Stimulated activated CD8-positive, alpha-beta memory T cell treated with anti-CD3 and anti-CD28 coated beads, Interleukin-4, amount 100 ng/mL, for 4 hours (primary cell): ENCODE data around the gene ISL1.

Source experiments
- DNase-seq, 2 donors: peaks; one replicate each; pipeline ENCODE4 v3.0.0-alpha.2; 2020; ENCODE audit warnings: low read depth in 2 of 2, low spot score in 1 of 2

The ISL1 gene

DNA sequence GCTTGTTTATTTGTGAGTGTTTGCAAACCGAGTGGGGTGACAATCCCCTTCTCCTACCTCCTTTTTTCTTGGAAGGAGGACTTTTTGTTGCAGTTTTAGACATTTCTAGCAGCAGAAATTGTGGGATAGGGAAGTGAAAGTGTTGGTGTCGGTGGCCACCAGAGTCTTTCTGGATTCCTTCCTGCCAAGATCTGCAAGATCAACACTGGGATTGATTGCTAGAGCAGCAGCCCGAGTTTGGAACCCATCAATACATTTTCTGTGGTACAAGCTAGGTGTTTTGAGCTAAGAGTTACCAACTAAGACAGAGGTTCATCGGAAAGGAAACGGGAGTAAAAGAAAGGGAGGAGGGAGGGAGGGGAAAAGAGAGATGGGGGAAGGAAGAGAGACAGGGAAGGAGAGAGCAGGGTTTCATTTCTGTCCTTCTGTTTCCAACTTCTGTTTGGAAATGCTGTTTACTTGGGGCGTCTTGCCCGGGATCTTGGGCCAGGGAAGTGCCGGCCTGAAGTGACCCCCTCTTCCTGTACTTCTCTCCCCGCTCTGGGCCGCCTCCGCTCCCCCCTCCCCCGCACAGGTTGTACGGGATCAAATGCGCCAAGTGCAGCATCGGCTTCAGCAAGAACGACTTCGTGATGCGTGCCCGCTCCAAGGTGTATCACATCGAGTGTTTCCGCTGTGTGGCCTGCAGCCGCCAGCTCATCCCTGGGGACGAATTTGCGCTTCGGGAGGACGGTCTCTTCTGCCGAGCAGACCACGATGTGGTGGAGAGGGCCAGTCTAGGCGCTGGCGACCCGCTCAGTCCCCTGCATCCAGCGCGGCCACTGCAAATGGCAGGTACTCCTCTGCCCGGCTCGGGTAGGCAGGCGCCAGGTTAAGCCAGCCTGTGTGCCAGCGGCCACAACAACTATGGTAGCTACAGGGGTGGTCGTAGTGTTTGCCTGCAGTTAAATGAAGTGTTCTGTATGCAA, 4.0 kb downstream of the ISL1 start:
- DNase-seq, result no peak

DNA sequence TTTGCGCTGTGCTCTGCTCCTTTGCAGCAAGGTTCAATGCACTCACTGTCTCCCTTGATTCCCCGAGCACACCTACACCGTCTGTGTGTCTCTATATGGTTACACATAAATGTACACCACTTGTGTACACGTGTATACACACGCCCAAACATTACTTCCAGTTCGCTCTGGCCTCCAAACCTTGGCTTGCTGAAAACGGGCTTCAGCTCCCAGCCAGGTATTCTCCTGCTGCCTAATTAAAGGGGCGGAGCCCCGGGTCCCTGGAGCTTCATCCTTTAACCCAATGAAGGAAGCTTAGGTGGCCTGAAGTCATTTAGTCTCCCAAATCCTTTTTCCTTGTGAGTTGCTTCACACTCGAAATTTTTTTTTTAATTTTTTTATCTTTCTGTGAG, 4.6 kb downstream of the ISL1 start:
- no peak for DNase-seq

DNA sequence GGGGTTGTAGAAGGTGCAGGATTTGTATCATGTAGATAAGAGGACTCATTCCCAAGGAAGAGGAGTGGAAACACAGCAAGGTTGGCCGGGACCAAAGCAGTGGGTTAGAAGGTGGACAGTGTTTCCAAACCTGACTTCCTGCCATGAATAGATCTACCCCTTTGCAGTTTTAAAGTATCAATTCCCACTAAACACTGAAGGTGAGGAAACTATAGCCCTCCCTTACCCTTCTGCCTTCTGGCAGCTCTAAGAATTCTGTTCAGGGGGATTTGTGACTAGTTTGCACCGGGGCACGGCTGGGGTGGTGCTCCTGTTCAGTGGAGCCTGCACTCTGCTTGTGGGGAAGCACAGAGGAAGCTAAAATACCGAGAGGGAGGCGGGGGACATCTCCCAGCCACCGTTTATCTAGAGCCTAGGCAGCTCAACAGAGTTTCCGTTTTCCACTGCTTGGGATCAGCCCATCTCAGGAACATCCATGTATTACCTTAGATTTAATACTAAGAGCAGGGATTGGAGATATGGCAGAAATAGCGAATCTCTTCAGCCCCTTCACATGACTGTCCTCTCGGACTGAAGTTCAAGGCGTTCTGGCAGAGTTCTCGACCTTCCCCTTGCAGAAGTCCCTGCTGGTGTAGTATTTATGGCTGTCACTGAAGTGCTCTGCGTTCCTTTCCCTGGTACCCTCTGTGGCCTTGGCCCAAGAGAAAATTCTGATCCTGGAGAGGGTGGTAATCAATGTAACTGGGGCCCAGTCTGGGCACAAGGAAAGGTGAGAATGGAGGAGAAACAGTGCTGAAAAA, 5.4 kb downstream of the ISL1 start:
- DNase-seq, result no peak

DNA sequence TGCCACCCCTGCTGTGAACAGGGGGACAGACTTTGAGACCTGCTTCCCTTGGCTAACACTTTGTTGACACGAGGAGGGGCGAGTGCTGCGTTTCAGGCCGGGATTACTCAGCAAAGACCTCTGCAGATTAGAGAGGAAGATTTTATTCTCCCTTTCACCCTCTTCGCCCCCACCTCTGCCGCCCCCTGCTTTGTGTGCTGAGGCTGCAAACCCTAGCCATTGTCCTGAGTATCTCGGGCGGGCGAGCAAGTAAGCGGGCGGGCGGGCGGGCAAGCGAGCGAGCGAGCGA, 6.0 kb downstream of the ISL1 start:
- no peak for DNase-seq

DNA sequence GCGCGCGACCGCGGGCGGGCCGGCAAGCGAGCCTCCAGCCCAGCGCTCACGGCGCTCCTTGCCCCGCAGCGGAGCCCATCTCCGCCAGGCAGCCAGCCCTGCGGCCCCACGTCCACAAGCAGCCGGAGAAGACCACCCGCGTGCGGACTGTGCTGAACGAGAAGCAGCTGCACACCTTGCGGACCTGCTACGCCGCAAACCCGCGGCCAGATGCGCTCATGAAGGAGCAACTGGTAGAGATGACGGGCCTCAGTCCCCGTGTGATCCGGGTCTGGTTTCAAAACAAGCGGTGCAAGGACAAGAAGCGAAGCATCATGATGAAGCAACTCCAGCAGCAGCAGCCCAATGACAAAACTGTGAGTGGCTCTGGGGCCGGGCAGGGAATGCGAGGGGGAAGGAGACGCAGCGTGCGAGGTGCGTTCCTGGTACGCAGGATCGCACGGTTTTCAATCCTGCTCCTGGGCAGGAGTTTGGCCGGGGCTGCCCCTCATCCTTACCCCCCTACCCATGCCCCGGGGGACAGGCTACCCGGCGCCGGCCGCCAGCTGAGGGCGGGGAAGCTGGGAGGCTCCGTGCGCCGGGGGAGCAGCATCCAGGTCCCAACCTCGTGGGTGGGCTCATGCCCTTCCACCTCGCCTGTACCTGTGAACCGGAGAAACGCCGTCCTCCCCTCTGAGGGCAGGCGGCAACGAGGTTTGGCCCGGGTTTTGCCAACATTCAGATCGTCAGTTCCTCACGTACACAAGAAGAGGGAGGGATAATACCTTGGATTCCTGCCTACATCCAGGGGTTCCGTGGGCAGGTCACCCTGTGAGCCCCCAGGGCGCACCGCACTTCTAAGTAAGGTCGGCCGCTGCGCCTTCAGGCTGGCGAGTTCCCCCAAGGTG, 6.6 kb downstream of the ISL1 start:
- DNase-seq, result no peak

DNA sequence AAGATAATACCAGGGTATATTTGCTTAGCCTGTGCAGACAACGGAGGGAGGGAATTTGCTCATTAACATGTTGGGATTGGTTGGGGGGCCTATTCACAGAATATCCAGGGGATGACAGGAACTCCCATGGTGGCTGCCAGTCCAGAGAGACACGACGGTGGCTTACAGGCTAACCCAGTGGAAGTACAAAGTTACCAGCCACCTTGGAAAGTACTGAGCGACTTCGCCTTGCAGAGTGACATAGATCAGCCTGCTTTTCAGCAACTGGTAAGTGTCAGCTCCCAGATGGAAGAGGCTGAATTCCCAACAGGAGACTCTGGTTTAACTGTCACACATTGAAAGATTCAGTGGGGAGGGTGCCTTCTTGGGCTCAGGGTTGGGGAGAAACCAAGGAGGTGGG, 7.9 kb downstream of the ISL1 start:
- DNase-seq, result no peak

DNA sequence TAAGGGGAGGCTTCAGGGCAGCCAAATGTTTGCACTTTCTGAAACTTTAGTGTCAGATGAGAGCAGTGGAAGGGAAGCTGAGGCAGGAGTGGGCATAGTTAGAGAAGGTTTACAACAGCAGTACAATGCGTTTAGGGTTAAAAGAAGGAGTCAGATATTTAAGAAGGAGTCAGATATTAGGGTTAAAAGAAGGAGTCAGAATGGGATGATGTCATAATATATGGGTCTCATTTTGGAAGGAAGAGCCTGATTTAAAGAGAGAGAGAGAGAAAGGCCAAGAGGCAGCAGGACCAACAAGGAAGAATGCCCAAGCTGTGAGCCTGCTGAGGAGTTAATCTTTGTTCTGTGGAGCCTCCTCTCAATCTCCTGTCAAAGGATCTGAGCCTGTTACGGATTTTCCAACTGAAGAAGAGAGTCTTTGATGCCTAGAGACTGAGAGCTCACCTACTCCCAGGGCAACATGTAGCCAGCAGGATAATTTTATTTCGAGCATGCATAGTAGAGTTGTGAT, 9.5 kb downstream of the ISL1 start:
- no peak for DNase-seq

DNA sequence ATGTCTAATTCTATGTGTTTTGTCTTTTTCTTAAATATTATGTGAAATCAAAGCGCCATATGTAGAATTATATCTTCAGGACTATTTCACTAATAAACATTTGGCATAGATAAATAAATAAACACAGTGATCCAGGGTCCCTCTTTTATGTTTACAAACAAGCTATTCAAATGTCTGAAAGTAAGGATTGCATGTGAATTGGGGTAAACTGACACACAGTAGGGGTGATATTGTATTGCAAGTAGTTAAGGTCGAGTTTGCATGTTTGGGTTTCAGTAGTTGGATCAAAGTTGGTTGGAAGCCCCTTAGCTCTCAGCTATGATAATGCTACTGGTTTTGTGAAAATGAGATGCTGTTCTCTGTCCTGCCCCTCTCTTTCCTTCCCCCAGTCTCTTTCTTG, 11.4 kb downstream of the ISL1 start:
- DNase-seq, result no peak

DNA sequence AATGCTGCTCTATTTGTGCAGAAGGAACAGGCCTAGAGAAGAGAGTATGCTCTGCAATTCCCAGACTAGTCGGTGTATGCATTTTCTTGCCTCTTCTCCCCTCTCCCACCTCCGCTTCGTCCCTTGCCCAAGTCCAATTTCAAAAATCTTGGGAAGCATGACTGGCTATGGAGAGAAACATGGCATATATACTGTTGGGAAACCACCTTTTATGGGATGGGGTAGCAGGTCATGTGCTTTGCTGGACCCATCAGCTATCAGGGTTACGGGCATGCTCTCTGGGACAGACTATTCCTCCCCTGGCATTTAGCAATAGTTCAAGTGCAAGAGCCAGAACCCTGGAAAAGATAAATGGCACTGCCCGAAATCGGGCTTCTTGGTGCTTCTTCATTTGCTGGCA, 12.0 kb downstream of the ISL1 start:
- no peak for DNase-seq

DNA sequence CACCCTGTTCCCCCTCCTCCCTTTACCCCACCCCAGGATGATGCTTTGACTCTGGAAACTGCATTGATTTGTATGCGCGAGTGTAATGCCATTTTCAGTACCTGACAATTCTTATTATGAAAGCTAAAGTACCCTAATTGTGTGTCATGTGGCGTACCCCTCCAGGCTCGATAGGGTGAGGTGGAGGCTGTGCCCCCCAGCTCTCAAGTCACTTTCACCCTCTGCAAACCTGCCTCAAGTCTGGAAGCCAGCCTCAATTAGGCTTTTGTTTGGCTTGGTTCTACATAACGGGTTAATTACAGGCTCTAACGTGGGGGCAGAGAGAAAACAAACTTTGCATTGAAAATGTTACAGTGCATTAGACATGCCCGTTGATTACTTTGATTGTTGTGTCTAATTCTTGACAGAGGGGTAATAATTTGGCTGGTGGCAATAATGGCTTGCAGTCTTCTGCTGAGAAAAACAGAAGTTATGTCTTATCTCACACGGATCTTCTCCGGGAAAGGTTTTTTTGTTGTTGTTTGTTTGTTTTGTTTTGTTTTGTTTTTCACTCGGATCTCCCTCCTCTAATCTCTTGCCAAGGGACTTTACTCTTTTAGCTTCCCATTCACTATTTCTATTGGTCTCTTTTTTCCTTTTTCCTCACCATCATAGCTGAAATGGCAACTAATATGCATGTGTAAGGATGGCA, 12.6 kb downstream of the ISL1 start:
- DNase-seq, result no peak

DNA sequence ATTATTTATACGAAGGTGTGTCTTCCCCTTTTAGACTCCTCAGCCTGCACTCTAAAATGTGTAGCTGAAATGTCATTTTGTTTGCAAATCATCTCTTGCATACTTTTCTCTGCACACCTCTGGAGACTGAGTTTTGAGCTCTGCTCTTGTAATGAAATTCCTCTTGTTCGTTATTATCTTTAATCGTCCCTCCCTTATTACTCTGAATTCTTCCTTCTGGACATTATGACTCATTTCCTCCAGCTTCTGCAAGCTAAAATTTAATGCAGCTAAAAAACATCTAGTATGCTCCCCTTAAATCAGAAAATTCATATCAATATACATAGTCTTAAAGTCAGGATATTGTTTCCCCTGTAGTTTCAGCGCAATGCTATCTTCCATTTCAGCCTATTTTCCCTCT, 13.5 kb downstream of the ISL1 start:
- no peak for DNase-seq

DNA sequence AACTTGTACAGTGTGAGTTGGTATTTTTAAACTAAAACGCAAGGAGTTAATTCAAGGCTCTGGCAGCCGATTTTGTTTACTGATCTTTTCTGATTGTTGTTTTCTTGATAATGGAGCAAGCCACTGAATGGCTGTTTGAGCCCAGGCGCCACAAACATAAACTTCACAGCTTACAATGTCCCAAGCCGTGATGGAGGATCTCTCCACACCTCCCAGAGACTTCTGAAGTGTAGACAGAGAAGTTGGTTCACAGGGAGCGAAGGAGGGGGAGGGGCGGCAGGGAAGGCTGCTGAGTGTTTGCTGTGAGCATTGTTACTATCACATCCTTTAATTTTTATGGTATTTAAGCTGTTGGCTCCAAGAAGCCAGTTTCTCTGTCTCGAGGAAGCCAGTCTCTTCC, 14.7 kb downstream of the ISL1 start:
- no peak for DNase-seq

DNA sequence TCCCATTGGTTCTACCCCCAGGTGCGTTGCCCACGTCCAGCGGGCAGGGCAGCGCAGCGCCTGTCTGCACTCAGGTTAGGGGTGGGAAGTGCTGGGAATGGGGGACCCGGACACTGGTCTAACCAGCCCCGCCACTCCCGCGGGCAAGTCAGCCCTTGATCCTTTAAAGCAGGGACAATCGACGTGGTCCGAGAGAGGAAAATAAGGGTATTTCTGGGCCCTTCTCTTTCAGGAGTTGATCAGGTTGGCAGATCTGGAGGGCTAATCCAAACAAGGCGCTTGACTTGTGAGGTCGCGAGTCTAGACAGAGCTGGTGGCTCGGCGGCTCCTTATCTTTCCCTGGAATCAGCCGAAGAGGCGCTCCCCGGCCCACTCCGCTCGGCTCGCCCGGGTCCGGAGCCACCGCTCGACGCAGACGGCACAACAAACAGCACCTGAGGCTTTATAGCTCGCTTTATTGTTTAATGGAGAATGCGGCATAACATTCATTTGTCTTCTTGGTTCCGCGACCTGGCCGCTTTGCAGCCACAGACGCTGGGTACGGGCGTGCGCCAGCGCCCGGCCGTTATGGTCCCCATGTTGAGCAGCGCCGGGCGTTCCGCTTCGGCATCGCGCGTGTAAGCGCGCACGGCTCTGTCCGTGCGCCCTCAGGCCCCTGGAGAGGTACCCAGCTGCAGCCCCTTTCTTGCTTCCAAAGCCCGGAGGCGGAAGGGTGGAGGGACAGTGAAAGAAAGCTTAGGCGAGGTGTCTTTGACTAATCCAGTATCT, 15.8 kb downstream of the ISL1 start:
- DNase-seq, result no peak

DNA sequence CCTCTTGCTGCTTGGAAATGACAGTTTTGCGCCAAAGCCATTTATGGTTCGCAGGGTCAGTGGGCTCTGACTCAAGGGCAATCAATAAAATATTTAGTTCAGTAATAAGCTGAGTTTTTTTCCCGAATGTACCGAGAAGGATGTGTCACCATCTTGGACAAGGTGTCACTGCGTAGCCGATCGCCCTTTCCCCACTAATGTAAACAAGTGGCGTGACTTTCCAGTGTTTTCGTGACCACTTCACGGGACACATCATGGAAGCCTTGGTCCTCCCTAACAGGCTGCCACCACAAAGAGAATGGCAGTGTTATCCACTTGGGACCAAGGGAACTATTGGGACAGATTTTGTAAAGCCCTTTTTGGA, 16.4 kb downstream of the ISL1 start:
- DNase-seq, result no peak

DNA sequence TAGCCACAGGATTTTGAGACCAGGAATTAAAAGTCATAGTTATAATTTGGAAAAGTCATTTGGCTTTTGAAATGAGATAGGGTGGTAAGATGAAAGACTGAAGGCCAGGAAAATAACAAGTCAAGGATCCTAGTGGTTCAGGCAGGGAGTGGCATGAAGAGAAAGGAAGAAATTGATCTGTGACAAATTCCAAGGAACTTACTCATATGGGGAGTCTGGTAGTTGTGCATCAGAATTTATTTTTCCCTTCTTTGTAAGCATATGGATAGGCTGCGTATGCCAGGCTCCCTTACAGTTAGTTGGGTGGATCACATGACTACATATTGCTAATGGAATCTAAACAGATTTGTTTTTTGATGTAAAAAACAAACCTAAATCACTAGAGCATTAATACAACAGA, 21.0 kb downstream of the ISL1 start:
- DNase-seq, result no peak

DNA sequence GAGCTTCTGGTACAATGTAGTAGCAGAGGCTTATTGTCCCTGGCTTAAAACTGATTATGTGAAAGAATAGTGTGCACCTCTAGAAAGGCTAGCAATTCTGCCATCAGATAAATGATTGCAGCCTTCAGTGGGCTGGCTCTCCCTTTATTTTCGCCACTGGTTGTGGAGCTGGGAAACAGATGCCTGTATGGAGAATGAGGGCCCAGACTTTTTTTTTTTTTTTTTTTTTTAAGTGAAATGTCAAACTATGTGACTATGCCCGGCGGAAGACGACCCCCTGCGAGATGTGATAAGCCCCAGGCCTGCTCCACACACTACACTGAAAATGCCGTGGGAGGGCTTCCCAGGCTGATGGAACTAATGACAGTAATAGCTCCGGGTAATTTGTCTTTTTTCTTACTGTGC, 28.7 kb downstream of the ISL1 start:
- no peak for DNase-seq

DNA sequence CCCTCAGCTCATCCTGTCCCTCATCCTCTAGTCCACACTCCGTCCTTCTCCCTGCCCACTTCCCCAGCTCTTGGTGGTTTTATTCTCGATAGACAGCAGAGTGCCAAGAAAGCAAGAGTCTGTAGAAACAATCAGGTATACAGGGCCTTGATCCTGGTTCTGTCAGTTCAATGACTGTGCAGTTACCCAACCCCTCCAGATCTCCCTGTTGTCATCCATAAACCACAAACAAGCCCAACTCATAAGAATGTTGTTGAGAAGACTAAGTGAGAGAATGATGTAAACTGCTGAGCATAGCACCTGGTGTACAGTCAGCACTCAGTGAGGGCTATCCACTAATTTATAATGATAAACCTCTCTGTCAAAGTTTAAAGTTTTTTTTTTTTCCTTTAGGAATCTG, 31.3 kb downstream of the ISL1 start:
- no peak for DNase-seq

DNA sequence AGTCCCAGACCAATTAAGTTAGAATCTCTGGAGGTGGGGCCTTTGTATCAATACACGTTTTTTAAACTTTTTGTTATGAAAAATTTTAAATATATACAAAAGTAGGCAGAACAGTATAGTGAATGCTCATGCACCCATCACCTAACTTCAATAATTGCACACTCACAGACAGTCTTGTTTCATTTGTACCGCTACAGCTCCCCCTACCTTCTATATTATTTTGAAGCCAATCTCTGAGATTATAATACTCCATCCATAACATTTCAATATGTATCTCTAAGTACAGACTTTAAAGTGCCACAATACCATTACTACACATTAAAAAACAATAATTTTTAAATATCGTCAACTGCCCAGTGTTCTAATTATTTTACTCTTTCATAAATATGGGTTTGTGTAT, 32.9 kb downstream of the ISL1 start:
- DNase-seq, result no peak

DNA sequence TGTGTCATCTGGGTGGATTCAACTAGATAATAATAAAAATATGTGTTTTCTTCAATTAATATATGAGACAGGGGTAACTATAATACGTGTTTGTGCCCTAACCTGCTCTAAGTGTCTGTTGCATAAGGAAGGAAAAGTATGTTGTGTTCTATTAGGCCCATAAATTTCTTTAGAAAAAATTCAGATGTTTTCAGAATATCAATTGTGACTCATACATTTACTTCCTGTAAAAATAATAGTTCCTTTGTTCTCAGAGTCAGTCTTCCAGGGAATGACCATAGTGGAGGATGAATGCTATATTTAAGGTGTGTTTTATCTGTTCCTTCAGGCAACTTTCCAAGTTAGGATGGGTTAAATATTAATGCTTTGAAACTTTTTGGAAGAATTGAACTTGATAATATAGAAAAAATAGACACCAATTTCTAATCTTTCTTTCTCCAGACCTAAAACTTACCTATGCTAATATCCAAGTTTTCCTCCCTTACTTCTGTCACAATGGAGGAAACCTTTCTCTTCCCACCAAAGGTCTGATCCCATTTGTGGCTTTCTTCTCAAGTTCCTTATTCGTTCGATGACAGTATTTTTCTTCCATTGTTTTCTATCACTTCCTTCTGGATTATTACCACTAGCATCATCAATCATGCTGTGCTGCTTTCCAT, 49.9 kb downstream of the ISL1 start:
- no peak for DNase-seq

DNA sequence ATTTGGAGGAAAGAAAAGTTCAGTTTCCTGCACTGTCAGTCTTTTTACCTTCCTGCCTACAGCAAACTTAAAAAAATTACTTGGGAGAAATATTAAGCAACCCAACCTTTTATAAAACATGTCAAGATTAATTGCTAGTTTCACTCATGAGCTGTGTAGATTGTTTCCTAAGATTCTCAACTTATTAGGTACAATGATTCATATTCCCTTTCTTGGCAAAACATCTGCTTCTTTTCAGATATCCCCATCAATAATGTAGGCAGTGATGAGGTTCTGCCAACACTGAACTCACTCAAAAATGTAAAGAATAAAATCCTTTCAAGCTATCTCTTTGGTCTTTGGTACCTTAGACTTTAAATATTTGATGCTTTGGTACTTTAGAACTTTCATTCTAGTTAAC, 56.0 kb downstream of the ISL1 start:
- no peak for DNase-seq
